ENCODE measurements around the gene CAPG.

CAPG gene

GRCh38 chr2:85401464-85401805 lies 8.7 kb downstream of the CAPG start:
- TF ChIP-seq, protein P1, sequence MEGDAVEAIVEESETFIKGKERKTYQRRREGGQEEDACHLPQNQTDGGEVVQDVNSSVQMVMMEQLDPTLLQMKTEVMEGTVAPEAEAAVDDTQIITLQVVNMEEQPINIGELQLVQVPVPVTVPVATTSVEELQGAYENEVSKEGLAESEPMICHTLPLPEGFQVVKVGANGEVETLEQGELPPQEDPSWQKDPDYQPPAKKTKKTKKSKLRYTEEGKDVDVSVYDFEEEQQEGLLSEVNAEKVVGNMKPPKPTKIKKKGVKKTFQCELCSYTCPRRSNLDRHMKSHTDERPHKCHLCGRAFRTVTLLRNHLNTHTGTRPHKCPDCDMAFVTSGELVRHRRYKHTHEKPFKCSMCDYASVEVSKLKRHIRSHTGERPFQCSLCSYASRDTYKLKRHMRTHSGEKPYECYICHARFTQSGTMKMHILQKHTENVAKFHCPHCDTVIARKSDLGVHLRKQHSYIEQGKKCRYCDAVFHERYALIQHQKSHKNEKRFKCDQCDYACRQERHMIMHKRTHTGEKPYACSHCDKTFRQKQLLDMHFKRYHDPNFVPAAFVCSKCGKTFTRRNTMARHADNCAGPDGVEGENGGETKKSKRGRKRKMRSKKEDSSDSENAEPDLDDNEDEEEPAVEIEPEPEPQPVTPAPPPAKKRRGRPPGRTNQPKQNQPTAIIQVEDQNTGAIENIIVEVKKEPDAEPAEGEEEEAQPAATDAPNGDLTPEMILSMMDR (IDR thresholded peaks at IDR 0.05): no peak
- Mint-ChIP-seq H3K9me3 (peaks cover 26% of the 10 kb centered on the region), H3K27me3 (ENCODE audit: low read depth, poor library complexity) (peaks cover 5% of the 10 kb centered on the region)

DNA sequence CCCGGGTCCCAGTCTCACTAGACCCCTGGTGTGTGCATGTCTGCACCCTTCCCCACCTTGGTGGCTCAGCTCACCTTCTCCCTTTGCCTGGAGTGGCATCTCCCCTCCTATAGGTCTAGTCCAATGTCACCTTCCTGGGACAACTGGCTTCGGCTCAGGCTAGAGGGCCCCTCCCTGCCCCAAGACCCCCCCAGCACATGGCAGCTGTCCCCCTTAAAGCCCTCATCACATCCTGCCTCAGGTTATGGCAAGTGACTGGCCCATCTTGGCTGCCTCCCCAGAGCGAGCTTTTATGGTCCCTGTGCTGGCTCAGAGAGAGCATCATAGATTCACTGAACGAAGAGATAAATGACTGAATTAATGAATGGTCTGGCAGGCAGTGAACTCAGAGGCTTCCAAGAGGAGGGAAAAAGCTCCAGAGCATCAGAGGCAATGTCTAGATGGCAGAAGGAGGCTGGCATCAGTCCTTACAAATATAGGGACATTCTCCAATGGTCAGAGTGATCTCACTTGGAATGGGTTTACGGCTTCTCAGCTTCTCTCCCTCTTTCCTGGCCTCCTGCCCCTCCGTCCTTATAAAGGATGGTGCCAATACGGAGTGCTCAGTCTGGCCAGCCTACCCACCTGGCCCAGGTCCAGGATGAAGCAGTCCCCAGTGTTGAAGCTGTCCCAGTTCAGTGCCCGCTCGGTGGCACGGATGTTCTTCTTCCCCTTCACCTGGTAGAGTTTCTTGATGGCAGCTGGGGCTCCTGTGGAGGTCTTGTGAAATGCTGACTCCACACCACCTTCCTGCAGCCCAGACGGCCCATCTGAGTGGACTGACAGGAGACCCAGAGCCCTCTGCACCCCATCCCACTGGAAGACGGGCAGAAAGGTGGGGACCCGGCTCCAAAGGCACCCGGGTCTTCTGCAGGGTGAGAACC lies 9.4 kb downstream of the CAPG start:
- H3K4me3 Mint-ChIP-seq: no peak overlapping the region
- no peak for DNase-seq
- TF ChIP-seq, protein P1 (IDR thresholded peaks at IDR 0.05): no peak
- H3K4me1 Mint-ChIP-seq: peaks cover 8% of the 10 kb centered on the region
- no peak overlapping the region for H3K27ac Mint-ChIP-seq
- H3K9me3 Mint-ChIP-seq: peaks cover 26% of the 10 kb centered on the region
- peaks cover 21% of the 10 kb centered on the region for H3K36me3 Mint-ChIP-seq (ENCODE audit: low read depth)
- peaks cover 5% of the 10 kb centered on the region for H3K27me3 Mint-ChIP-seq (ENCODE audit: low read depth, poor library complexity)

More at GRCh38 chr2:85401464-85401805, 8.7 kb downstream of the CAPG start:
- Mint-ChIP-seq H3K4me1 (peaks cover 8% of the 10 kb centered on the region), H3K36me3 (ENCODE audit: low read depth) (peaks cover 21% of the 10 kb centered on the region), H3K4me3 (no peak overlapping the region), H3K27ac (no peak overlapping the region)
- no peak for DNase-seq

GRCh38 chr2:85400023-85400422 lies 10.1 kb downstream of the CAPG start:
- H3K27ac Mint-ChIP-seq: no peak overlapping the region

GRCh38 chr2:85399183-85399455 lies 11.0 kb downstream of the CAPG start:
- peaks cover 5% of the 10 kb centered on the region for H3K27me3 Mint-ChIP-seq (ENCODE audit: low read depth, poor library complexity)
- peaks cover 17% of the 10 kb centered on the region for H3K9me3 Mint-ChIP-seq
- DNase-seq: no peak
- no peak overlapping the region for H3K27ac Mint-ChIP-seq
- H3K4me1 Mint-ChIP-seq: no peaks in the 10 kb centered on the region
- peaks cover 16% of the 10 kb centered on the region for H3K36me3 Mint-ChIP-seq (ENCODE audit: low read depth)
- no peak overlapping the region for H3K4me3 Mint-ChIP-seq
- TF ChIP-seq, protein P1 (IDR thresholded peaks at IDR 0.05): no peak

More at GRCh38 chr2:85400023-85400422, 10.1 kb downstream of the CAPG start:
- DNase-seq: no peak
- Mint-ChIP-seq H3K4me1 (peaks cover 1% of the 10 kb centered on the region), H3K27me3 (ENCODE audit: low read depth, poor library complexity) (peaks cover 5% of the 10 kb centered on the region), H3K4me3 (no peak overlapping the region), H3K36me3 (ENCODE audit: low read depth) (peaks cover 20% of the 10 kb centered on the region), H3K9me3 (peaks cover 23% of the 10 kb centered on the region)
- TF ChIP-seq, protein P1 (IDR thresholded peaks at IDR 0.05): no peak

- TF ChIP-seq, protein P1 (IDR thresholded peaks at IDR 0.05): no peak
- H3K4me3 Mint-ChIP-seq: no peak overlapping the region
- H3K27ac Mint-ChIP-seq: no peak overlapping the region
- peaks cover 12% of the 10 kb centered on the region for H3K9me3 Mint-ChIP-seq
- H3K27me3 Mint-ChIP-seq (ENCODE audit: low read depth, poor library complexity): peaks cover 5% of the 10 kb centered on the region
- no peaks in the 10 kb centered on the region for H3K4me1 Mint-ChIP-seq
- H3K36me3 Mint-ChIP-seq (ENCODE audit: low read depth): peaks cover 10% of the 10 kb centered on the region
- DNase-seq: no peak
These were observed 11.6 kb downstream of the CAPG start for GRCh38 chr2:85398426-85399182.
